ENCODE measurements around the gene GALK2.

GALK2 gene

GRCh38 chr15:49282366-49282765, 112.3 kb downstream of the GALK2 start:
- no peak for DNase-seq (ENCODE audit: low read depth)

GRCh38 chr15:49286649-49287404, 116.8 kb downstream of the GALK2 start:
- DNase-seq (ENCODE audit: low read depth), result no peak

- no peak for DNase-seq (ENCODE audit: low read depth)
Measured at GRCh38 chr15:49287481-49287880, 117.4 kb downstream of the GALK2 start.

GRCh38 chr15:49288391-49288790, 118.3 kb downstream of the GALK2 start:
- no peak for DNase-seq (ENCODE audit: low read depth)

GRCh38 chr15:49290191-49290590, 120.1 kb downstream of the GALK2 start:
- no peak for DNase-seq (ENCODE audit: low read depth)

GRCh38 chr15:49293941-49294340, 123.9 kb downstream of the GALK2 start:
- DNase-seq (ENCODE audit: low read depth), result no peak

- DNase-seq (ENCODE audit: low read depth), result no peak
Measured at GRCh38 chr15:49296258-49296657, 126.2 kb downstream of the GALK2 start.

GRCh38 chr15:49297584-49297983, 127.5 kb downstream of the GALK2 start:
- DNase-seq (ENCODE audit: low read depth), result no peak

GRCh38 chr15:49300856-49301255, 130.8 kb downstream of the GALK2 start:
- DNase-seq (ENCODE audit: low read depth), result no peak

GRCh38 chr15:49301562-49301961, 131.5 kb downstream of the GALK2 start:
- no peak for DNase-seq (ENCODE audit: low read depth)

- no peak for DNase-seq (ENCODE audit: low read depth)
Measured at GRCh38 chr15:49303003-49303402, 133.0 kb downstream of the GALK2 start.

GRCh38 chr15:49306551-49306950, 136.5 kb downstream of the GALK2 start:
- DNase-seq (ENCODE audit: low read depth), result no peak

- no peak for DNase-seq (ENCODE audit: low read depth)
Measured at GRCh38 chr15:49308686-49309085, 138.6 kb downstream of the GALK2 start.

GRCh38 chr15:49309889-49310288, 139.8 kb downstream of the GALK2 start:
- no peak for DNase-seq (ENCODE audit: low read depth)

- no peak for DNase-seq (ENCODE audit: low read depth)
Measured at GRCh38 chr15:49313650-49314049, 143.6 kb downstream of the GALK2 start.

- no peak for DNase-seq (ENCODE audit: low read depth)
Measured at GRCh38 chr15:49314716-49315115, 144.7 kb downstream of the GALK2 start.

- DNase-seq (ENCODE audit: low read depth), result no peak
Measured at GRCh38 chr15:49315391-49315823, 145.4 kb downstream of the GALK2 start.

GRCh38 chr15:49320351-49320750, 150.3 kb downstream of the GALK2 start:
- no peak for DNase-seq (ENCODE audit: low read depth)

- DNase-seq (ENCODE audit: low read depth), result no peak
Measured at GRCh38 chr15:49323207-49323606, 153.2 kb downstream of the GALK2 start.

GRCh38 chr15:49327927-49328326, 157.9 kb downstream of the GALK2 start:
- no peak for DNase-seq (ENCODE audit: low read depth)

- no peak for DNase-seq (ENCODE audit: low read depth)
Measured at GRCh38 chr15:49328941-49329340, 158.9 kb downstream of the GALK2 start.

GRCh38 chr15:49330166-49330565, 160.1 kb downstream of the GALK2 start:
- DNase-seq (ENCODE audit: low read depth), result no peak

- no peak for DNase-seq (ENCODE audit: low read depth)
Measured at GRCh38 chr15:49331442-49331841, 161.4 kb downstream of the GALK2 start.

GRCh38 chr15:49331951-49332350, 161.9 kb downstream of the GALK2 start:
- DNase-seq (ENCODE audit: low read depth), result no peak
